ENCODE measurements around the gene MRC1.

MRC1 gene

DNA sequence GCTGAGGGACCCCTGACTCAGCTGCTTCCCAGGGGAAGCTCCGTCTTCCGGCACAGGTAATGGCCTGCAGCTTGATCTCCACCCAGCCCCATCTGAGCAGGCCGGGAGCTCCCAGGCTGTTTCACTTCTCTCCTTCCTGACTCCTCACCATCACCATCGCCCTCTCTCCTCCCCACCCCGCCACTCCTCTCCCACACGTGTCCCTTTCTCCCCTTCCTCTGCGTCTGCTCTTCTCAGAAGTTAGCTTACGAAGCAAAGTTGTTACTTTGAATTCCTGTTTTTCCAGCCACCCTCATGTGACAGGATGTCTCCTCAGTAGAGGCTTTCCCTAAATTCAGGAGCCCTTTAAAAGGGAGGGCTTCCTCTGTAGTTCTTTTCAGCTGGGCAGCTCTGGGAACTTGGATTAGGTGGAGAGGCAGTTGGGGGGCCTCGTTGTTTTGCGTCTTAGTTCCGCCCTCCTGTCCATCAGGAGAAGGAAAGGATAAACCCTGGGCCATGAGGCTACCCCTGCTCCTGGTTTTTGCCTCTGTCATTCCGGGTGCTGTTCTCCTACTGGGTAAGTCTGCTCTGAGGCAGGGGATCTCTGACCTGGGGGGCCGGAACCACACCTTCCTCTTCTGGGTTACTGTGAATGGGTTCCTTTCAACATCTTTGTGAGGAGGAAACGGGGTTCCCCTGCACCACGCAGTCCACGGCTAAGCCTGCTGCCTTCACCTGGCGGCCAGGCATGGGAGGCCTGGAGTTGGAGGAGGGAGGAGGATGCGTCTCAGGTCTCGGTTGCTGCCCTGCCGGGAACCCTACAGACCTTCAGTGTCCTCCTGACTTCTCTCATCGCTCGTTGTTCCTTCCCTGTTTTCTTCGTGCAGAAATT, at the start of gene MRC1:
Gene MRC1, plus strand, starts transcription at position 378 of the 871 bp plus-strand sequence. Its CDS starts 118 bp downstream, at position 496.
- no peak for DNase-seq

DNA sequence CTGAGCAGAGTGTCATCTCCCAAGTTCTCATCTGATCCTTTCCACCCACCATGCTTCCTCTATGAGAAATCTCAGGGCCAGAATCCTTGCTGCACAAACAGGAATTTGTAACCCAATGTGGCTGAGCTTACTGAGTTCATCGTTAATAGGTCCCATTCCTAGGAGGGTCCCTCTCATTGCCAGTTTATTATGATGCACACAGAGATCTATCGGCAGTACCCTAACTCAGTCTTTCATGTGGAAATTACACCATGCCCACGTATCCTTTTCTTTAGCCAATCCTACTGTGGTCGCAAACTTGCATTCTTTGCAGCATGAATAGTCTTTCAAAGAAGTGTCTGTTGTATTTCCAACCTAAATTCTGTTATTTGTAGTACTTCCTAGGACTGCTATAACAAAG, 45.0 kb upstream of the MRC1 start:
- DNase-seq: no peak

DNA sequence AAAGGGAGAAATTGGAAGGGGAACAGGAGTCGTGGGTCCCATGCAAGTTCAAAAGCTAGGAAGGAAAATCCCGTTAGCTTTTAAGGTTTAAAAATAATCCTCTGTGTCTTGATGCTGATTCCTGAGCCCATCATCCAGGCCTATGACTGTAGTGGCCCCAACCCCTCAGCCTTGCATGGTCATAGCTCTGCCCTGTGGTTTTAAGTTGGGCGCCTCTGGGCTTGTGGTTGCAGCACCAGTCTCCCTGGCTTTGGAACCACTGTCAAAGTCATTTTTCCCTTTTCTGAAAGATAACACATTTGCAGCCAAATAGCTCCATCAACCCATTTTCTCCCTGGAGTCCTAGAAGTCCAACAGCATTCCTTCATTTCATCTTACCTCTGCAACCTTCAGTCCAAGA, 43.5 kb upstream of the MRC1 start:
- DNase-seq: no peak

DNA sequence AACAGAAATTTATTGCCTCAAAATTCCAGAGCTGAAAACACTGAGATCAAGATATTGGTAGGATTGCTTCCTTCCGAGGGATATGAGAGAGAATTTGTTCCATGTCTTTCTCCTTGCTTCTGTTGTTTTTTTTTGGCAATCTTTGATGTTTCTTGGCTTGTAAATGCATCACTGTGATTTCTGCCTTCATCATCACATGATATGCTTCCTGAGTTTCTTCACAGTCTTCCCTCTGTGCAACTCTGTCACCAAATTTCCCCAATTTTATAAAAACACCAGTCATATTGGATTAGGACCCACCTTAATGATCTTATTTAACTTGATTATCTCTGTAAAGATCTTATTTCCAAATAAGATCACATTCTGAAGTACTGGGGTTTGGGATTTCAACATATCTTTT, 42.4 kb upstream of the MRC1 start:
- no peak for DNase-seq

DNA sequence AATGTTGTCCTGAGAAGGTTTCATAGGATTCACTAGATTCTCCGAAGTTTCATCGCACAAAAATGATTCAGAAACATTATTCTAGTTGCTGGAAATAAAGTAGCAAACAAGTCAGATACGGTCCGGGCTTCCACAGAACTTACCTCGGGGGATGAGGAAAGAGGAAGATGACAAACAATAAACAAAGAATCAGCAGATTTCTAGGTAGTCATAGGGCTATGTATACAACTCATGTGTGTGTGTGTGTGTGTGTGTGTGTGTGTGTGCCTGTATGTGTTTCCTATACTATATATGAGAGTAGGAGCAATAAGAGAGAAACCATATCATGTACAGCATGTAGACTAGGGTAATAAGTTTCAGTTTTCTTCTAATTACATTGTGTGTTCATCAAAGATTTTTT, 40.7 kb upstream of the MRC1 start:
- no peak for DNase-seq

DNA sequence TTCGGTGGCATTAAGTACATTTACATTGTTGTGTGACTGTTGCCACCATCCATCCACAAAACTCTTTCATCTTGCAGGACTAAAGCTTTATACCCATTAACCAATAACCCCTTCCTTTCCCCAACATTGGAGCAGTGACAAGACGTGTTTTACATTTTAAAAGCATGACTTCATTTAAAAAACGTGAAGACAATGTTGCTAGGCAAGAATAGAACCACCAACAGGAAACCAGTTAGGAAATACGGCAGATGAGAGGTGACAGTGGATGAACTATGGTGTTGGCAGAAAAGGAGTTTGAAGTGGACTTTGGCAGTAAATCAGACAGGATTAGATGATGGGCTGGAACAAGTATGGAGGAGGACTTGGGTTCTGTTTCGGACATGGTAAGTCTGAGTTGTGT, 40.2 kb upstream of the MRC1 start:
- no peak for DNase-seq

DNA sequence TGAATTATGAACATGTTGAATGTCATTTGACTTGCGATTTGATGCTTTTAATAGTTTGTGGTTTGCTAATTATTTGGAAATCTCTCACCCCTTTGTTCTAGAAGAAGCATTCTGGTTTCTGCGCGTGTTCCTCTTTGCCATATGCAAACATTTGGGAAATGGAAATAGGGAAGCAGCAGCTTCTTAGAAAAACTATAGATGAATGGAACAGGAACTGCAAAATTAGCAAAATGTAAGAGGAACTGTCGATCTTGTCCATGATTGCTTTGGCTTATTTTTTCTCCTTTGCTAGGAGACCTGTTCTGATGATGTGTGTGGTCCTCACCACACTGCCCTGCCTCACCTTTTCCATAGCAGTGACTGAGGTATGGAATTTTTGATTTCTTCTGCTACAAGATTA, 38.1 kb upstream of the MRC1 start:
- no peak for DNase-seq

DNA sequence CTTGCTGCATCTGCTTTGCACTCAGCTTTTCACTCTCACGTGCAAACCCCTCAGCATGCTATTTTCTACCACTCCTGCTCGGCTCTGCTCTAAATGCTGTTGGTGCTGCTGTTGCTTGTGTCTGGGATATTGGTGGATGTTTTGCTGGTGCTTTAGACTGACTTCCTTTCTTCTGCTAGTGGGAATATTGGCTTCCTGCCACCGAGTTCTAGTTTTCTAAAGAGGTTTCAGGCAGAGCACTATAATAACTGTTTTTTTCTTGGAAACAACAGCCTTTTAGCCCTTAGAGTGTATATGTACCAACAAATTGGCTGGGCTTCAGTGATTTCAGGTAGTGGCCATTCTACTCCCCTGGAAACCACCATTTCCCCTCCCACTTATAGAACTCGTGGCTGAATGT, 29.4 kb upstream of the MRC1 start:
- DNase-seq: no peak

DNA sequence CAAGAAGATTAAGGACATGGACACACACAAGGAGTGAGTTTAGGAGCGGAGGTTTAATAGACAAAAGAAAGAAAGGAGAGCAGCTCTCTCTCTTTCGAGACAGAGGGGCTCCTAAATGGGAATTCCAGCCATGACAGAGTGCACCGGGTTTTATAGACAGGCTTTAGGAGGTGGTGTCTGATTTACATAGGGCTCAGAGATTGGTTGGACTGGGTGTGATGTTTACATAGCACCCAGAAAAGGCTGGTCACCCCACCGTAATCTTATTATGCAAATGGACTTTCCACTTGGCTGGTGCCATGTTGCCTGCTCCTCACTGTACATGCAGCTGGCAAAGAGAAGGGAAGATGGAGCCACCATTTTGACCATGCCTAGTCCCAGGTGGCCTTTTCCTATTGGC, 28.4 kb upstream of the MRC1 start:
- DNase-seq: no peak

DNA sequence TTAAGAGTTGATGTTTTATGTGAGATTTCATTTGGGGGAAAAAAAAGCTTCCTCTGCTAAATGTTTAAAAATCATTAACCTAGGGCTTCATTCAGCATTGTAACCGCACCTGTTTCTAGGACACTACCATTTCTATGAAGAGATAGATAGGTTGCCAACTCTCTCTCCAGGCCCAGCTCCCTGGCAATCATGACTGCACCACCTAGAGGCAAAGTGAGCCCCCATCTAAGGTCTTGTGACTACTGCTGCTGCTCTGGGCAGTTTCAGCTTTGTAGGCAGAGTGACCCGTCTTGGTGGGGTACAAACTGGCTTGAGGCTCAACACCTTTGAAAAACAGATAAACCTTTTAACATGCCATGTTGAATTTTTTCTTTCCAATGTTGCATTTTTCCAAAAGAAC, 27.3 kb upstream of the MRC1 start:
- no peak for DNase-seq

DNA sequence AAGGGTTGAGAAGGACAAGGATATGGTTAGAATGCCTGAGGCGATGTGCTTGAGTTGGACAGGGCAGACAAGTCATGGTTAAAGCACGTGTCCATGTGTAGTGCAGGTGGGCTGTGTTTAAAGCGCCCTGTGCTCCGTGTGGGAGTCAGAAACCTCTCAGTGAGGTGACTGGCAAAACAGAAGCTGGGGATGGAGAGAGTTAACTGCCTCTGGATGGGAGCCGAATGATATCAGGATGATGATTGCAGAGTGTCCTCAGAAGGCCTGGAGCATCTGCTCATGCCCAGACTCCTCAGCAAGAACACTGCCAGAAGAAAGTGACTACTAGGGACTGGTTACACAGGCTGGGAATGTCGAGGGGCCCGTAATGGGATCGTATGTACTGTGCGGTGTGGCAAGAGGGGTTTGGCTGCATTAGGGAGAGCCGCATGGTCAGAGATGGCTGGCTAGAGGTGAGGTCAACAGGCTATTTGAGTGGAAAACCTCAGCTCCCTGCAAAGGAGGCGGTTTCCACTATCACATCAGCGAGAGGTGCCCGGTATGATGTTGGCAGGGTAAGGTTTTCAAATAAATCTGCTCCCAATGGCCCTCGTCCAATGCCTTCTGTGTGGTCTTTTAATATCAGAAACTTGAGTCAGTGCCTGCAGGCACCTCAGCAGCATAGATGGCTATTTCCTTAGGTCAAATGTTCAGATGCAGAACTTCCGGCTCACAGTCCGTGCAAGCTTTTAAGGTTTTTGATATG, 26.1 kb upstream of the MRC1 start:
- DNase-seq: no peak

DNA sequence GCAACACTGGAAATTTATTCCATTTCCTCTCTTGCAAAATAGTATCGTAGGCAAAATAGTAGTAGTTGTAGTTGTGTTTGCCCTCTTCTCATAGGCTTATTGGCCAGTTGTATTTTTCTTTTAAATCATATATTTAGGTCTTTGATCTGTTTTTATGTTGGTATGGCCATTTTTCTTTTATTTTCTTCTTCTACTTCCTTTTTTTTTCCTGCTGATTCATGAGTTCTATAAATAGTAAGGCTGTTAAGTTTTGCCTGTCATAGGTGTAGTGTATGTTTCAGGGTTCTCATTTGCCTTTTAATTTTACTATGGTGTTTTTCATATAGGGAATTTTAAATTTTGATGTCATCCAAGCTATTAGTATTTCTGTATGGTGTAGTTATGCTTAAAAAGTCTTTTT, 25.4 kb upstream of the MRC1 start:
- no peak for DNase-seq

DNA sequence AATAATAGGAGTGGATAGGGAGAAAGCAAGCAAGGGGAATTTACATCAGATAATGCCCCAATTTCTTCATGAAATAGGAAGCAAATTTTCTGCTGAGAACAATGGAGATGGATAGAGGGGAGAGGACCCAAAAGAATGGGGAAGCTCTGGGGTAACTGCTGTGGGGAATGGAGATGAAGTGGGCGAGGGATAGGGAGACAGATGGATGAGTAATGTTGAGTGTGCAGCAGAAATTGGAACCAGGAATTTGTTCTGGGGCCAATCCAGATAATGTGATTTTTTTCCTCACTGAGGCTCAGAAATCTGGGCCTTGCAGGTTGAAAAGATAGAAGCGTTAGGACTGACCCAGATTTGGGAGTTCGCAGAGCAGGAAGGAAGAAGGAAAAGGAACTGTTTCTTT, 24.5 kb upstream of the MRC1 start:
- DNase-seq: no peak

DNA sequence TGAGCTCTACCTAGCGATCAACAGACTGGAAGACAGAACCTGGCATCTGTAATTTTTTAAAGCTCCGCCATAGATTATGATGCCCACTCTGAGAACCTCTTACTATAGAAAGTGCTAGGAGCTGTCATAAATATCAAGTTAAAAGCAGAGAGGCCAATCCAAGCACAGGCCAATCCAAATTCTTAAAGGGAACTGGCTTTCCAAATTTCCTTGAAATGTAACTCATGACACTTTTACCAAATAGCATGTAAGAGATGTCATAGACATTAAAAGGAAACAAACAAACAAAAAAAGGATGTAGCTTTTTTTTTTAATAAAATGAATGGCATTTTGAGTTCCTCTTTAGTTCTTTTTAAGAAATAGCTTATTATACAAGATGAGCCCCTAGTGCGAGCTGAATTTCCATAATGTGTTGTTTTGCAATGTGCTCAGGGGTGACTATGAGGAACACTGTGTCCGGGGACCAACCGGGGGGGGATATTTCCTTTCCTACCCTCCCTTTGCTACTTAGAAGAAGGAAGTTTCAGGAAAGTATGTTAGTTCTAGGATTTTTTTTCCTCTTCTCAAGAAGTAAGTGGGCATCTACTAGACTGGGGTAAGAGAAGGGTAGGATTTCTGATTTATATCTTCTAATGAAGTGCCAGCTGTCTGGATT, 23.7 kb upstream of the MRC1 start:
- no peak for DNase-seq

DNA sequence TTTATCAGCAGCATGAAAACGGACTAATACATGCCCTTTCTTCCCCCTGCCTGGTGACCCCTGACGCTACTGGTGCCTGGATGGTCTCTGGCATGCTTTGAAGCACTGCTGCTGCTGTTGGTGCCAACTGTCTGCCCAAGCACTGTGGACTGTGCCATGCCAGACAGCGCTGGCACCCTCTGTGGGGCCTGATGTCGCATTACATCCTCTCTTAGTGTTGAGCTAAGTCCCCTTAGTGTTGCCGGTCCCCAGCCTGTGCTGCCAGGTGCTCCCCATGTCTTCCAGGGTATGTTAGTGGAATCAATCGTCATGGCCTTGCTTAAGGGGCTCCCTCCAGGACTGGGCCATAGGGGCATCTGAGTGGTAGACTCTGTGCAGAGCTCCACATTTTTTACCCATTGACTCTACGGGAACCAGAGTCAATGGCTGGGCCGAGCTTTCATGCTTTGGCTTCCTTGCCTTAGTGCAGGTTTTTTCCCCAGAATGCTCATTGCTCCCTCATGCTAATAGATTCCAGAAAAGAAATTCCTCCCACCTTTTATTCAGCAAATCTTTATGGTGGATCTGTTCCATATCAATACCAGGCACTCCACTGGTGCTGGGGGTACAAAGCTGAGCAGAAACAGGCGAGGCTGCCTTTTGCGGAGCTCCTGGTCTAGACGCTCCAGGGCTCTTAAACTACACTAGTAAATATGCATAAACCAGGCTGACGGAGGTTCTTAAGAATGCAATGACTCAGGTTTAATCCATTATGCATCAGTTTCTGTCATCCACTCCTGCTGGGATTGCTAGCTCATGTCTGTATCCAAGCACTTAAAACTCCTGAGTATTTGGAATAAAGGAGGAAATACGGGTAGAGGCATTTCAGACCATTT, 21.8 kb upstream of the MRC1 start:
- DNase-seq: no peak

DNA sequence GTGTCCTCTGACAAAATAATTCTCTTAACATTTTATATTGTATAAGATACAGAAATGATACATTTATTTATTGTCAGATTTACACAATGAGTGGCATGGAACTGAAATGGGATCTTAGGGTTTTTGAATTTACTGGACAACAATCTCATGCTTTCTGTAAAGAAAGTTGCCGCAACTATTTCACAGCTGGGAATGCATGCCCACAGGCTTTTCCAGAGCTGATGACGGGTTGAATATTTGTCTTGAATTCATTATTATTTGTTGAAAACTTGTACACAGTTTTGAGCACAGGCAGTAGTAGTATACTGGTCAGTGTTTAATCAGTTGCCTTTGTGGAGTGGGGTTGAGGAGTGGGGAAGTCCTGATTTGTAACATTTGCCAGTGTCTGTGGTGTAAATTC, 20.5 kb upstream of the MRC1 start:
- no peak for DNase-seq

DNA sequence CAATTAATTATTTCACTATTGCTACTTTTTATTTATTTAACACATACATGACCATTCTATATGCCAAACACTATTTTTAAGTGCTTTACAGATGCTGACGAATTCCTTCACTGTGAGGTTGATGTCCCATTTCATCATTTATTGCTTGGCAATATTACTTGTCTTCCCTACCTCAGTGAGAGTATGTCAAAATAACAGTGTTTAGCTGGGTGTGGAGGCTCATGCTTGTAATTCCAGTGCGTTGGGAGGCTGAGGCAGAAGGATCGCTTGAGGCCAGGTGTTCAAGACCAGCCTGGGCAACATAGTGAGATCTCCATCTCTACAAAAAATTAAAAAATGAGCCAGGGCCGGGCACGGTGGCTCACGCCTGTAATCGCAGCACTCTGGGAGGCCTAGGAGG, 19.8 kb upstream of the MRC1 start:
- DNase-seq: no peak

DNA sequence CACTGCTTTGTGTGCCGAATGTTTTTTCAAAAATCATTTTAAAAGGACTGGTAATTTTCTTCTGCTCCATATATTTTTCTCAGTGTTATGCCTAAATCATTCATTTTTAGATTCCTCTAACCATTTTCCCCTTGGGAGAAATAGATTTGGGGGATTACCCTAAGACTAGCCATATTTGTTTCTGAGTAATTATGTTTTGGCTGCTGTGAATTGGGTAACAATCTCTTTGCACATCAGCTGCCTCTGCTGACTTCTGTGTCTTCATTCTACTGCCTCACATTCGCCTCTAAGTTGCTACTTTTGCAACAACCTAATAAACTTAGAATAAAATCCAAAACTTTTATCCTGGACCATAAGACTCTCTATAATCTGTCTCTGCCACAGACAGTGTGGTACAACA, 18.5 kb upstream of the MRC1 start:
- DNase-seq: no peak

DNA sequence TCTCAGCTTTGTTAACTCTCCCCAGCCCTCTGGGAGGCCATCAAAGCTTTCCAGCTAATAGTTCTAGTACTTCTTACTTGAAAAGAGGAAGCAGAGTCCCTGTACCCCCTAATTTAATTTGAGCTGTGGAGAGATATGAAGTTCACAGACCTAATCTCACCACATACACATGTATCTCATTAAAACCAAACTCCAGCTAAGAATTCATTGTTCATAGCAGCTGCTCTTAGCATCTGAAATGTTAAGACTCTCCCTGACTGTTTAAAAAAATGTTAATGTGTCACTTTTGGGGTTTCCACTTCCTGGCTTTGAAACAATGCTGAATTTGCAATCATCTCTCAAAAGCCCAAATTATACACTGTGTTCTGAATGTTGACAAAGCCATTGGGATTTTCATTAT, 16.2 kb upstream of the MRC1 start:
- no peak for DNase-seq

DNA sequence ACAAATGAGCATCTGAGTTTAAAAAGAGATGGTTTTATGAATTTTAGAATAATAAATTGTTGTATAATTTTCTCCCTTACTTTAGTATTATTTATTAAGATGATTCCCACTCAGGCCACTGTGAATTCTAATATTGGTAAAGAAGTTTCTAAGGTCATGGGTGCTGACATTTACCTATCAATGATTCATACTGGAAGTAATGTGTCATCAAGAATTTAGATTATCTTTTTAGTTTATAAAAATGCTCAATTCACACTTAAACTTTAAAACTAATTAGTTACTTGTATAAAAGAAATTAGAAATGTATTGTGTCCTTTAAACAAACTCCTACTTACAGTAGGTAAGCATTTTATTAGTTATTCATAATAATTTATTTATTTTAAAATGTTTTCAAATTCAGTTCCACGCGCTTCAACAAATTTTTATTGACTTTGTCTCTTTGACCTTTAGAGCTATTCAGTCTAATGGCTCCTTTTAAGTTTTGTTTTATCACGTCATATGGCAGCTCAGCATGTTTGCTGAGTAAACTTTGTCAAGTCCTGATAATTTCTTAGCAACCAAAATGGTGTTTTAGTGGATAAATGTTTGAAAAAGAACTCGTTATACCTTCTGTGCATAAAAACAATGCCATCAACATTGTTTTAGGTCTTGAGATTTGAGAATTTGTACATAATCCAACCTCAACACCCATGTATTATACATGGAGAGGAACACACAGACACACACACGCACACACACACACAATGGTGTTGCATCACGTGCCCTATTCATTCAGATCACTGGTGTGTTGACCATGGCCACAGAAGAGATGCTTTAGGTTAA, 15.1 kb upstream of the MRC1 start:
- DNase-seq: no peak

DNA sequence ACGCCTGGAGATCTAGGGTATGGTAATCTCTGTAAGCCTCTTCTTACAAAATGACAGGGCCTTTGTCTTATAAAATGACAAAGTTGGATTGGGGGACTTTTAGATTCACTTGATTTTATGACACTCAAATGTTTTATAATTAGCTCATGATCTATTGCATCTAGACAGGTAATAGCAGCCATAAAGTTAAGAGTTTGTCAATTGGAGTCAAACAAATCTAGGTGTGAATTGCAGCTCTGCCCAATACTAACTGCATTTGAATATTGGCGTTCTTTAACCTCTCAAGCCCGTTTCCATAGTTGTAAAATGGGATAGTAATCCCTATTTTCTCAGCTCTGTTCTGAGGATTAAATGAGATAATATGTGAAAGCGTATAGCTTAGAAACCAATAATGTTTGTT, 14.1 kb upstream of the MRC1 start:
- no peak for DNase-seq

All from cortex of kidney (tissue), 1 donor.